Measurements from ENCODE around the gene ISG15. TPM values are rescaled to one million over a fixed set of nuclear protein-coding genes. Genes with fewer than 3 reads are reported as not detected.
"Not testable (repeated sequence)": the region's sequence is repeated elsewhere in the genome, so short reads cannot be mapped to it uniquely, and the experiment has no call there.

The ISG15 gene
- total and polyA plus RNA-seq, 7 donors = 49.4 to 357 (median 78.7) TPM

- Histone ChIP-seq H3K4me1 (no peaks in the 10 kb centered on the region), H3K27ac (no peak overlapping the region), H3K4me3 (no peak overlapping the region), H3K9me3 (peaks cover 0 to 5% (median 3%) of the 10 kb centered on the region in 4 donors), H3K36me3 (no peaks in the 10 kb centered on the region), H3K27me3 (no peaks in the 10 kb centered on the region)
- WGBS, 2 donors = 95 to 98% methylated on average over 10 of the region's 10 CpGs
- intact Hi-C loops (cut with DNase I) = no loop called here
- DNase-seq = no peak
- TF ChIP-seq POLR2A (IDR thresholded peaks at IDR 0.05) (no peak), POLR2AphosphoS5 (IDR thresholded peaks at IDR 0.05) (no peak), CTCF (IDR thresholded peaks at IDR 0.05) (no peak), EP300 (IDR thresholded peaks at IDR 0.05) (no peak)
These were observed 21.4 kb upstream of the ISG15 start for GRCh38 chr1:991895-992294.

- Histone ChIP-seq H3K4me1 (no peaks in the 10 kb centered on the region), H3K4me3 (no peak overlapping the region), H3K27me3 (no peaks in the 10 kb centered on the region), H3K27ac (no peak overlapping the region), H3K9me3 (peaks cover 0 to 5% (median 3%) of the 10 kb centered on the region in 4 donors), H3K36me3 (no peaks in the 10 kb centered on the region)
- intact Hi-C loops (cut with DNase I) = no loop called here
- 85 to 88% methylated on average over 7 of the region's 7 CpGs for WGBS, 2 donors
- no peak for TF ChIP-seq EP300 (IDR thresholded peaks at IDR 0.05)
- TF ChIP-seq POLR2A (IDR thresholded peaks at IDR 0.05) = no peak
- no peak for TF ChIP-seq POLR2AphosphoS5 (IDR thresholded peaks at IDR 0.05)
- no peak for TF ChIP-seq CTCF (IDR thresholded peaks at IDR 0.05)
- DNase-seq = no peak
These were observed 20.9 kb upstream of the ISG15 start for GRCh38 chr1:992362-992761.

GRCh38 chr1:993379-993995 lies 19.8 kb upstream of the ISG15 start:
- intact Hi-C loops (cut with DNase I) = no loop called here
- no peak for TF ChIP-seq CTCF (IDR thresholded peaks at IDR 0.05)
- no peak for TF ChIP-seq POLR2AphosphoS5 (IDR thresholded peaks at IDR 0.05)
- no peak for TF ChIP-seq EP300 (IDR thresholded peaks at IDR 0.05)
- Histone ChIP-seq H3K4me1 (peaks cover 0 to 10% (median 6%) of the 10 kb centered on the region in 4 donors), H3K27me3 (peaks cover 0 to 9% (median 0%) of the 10 kb centered on the region in 3 donors), H3K4me3 (no peak overlapping the region), H3K27ac (no peak overlapping the region), H3K36me3 (no peaks in the 10 kb centered on the region), H3K9me3 (peaks cover 0 to 5% (median 3%) of the 10 kb centered on the region in 4 donors)
- 77 to 83% methylated on average over 15 of the region's 15 CpGs for WGBS, 2 donors
- no peak for DNase-seq

- H3K4me3 ChIP-seq; intact Hi-C loops (cut with DNase I): not testable (repeated sequence)
These were observed 18.8 kb upstream of the ISG15 start for GRCh38 chr1:994546-994945.

GRCh38 chr1:995665-996633 lies 17.3 kb upstream of the ISG15 start:
- H3K27me3 ChIP-seq = peaks cover 0 to 17% (median 5%) of the 10 kb centered on the region in 3 donors
- 24 to 32% methylated on average over 30 of the region's 30 CpGs for WGBS, 2 donors
- H3K36me3 ChIP-seq = no peaks in the 10 kb centered on the region
- H3K4me3 ChIP-seq = no peak overlapping the region
- TF ChIP-seq POLR2AphosphoS5 (IDR thresholded peaks at IDR 0.05) (no peak), CTCF (IDR thresholded peaks at IDR 0.05) (no peak), EP300 (IDR thresholded peaks at IDR 0.05) (no peak), POLR2A (IDR thresholded peaks at IDR 0.05) (no peak)
- intact Hi-C loops (cut with DNase I) = no loop called here
- DNase-seq = peak; percentile 63
- H3K27ac ChIP-seq = no peak overlapping the region
- peaks cover 0 to 30% (median 22%) of the 10 kb centered on the region in 4 donors for H3K4me1 ChIP-seq
- peaks cover 0 to 5% (median 3%) of the 10 kb centered on the region in 4 donors for H3K9me3 ChIP-seq

More at GRCh38 chr1:994546-994945, 18.8 kb upstream of the ISG15 start:
- DNase-seq, H3K36me3 ChIP-seq, H3K9me3 ChIP-seq, H3K27ac ChIP-seq: not testable (repeated sequence)
- peaks cover 0 to 17% (median 3%) of the 10 kb centered on the region in 3 donors for H3K27me3 ChIP-seq
- peaks cover 0 to 20% (median 15%) of the 10 kb centered on the region in 4 donors for H3K4me1 ChIP-seq
- 78 to 84% methylated on average over 6 of the region's 6 CpGs for WGBS, 2 donors
